Osteocyte (in vitro differentiated cells): ENCODE data around the gene UTF1. TPM values are rescaled to one million over a fixed set of nuclear protein-coding genes. Genes with fewer than 3 reads are reported as not detected.

Source experiments
- DNase-seq: peaks from one replicate; pipeline ENCODE4 v3.0.0; 2021; ENCODE audit warnings: mixed read lengths; ENCODE audit not compliant: unreplicated experiment; ENCODE audit errors: extremely low spot score
- H3K27ac Mint-ChIP-seq: one replicate; pipeline ENCODE4 v1.8.0; 2021; ENCODE audit warnings: mild to moderate bottlenecking, mixed read lengths; ENCODE audit not compliant: unreplicated experiment
- H3K27me3 Mint-ChIP-seq: one replicate; pipeline ENCODE4 v1.8.0; 2021; ENCODE audit warnings: mixed read lengths; ENCODE audit not compliant: unreplicated experiment
- H3K36me3 Mint-ChIP-seq: one replicate; pipeline ENCODE4 v1.8.0; 2021; ENCODE audit warnings: mixed read lengths; ENCODE audit not compliant: unreplicated experiment
- H3K4me1 Mint-ChIP-seq: one replicate; pipeline ENCODE4 v1.8.0; 2021; ENCODE audit warnings: mixed read lengths; ENCODE audit not compliant: unreplicated experiment
- H3K4me3 Mint-ChIP-seq: one replicate; pipeline ENCODE4 v1.8.0; 2021; ENCODE audit warnings: mild to moderate bottlenecking, moderate library complexity, mixed read lengths; ENCODE audit not compliant: unreplicated experiment
- H3K9me3 Mint-ChIP-seq: one replicate; pipeline ENCODE4 v1.8.0; 2021; ENCODE audit warnings: mixed read lengths; ENCODE audit not compliant: unreplicated experiment
- CTCF ChIP-seq: fragments of 200-600 bp; sonication (generic); IDR thresholded peaks from 2 replicates; pipeline ENCODE4 v1.5.0; 2021; ENCODE audit warnings: antibody characterized with exemption, mild to moderate bottlenecking, moderate library complexity
- total RNA-seq: library from RNA; stranded (reverse); gene quantifications from 2 replicates; pipeline ENCODE4 v1.2.1, GENCODE V29; 2021

The UTF1 gene
- total RNA-seq, 1 donor from 2014 or later, result not detected

GRCh38 chr10:133206356-133207040 lies 23.5 kb upstream of the UTF1 start:
- no peaks in the 10 kb centered on the region for H3K9me3 Mint-ChIP-seq
- H3K36me3 Mint-ChIP-seq, result no peaks in the 10 kb centered on the region
- H3K4me1 Mint-ChIP-seq, result no peaks in the 10 kb centered on the region
- H3K4me3 Mint-ChIP-seq, result no peak overlapping the region
- DNase-seq, result no peak
- no peak for TF ChIP-seq CTCF
- H3K27me3 Mint-ChIP-seq, result no peaks in the 10 kb centered on the region
- H3K27ac Mint-ChIP-seq, result no peak overlapping the region

GRCh38 chr10:133207041-133207600 lies 22.9 kb upstream of the UTF1 start:
- H3K36me3 Mint-ChIP-seq, result no peaks in the 10 kb centered on the region
- no peak for DNase-seq
- no peaks in the 10 kb centered on the region for H3K4me1 Mint-ChIP-seq
- no peak overlapping the region for H3K4me3 Mint-ChIP-seq
- no peak overlapping the region for H3K27ac Mint-ChIP-seq
- H3K27me3 Mint-ChIP-seq, result no peaks in the 10 kb centered on the region
- H3K9me3 Mint-ChIP-seq, result no peaks in the 10 kb centered on the region
- no peak for TF ChIP-seq CTCF

GRCh38 chr10:133207627-133208026 lies 22.4 kb upstream of the UTF1 start:
- Mint-ChIP-seq H3K9me3 (no peaks in the 10 kb centered on the region), H3K36me3 (no peaks in the 10 kb centered on the region), H3K27ac (no peak overlapping the region), H3K4me1 (no peaks in the 10 kb centered on the region), H3K27me3 (no peaks in the 10 kb centered on the region), H3K4me3 (no peak overlapping the region)
- DNase-seq, result no peak
- no peak for TF ChIP-seq CTCF

GRCh38 chr10:133208466-133208865 lies 21.6 kb upstream of the UTF1 start:
- no peak for TF ChIP-seq CTCF
- no peaks in the 10 kb centered on the region for H3K4me1 Mint-ChIP-seq
- no peaks in the 10 kb centered on the region for H3K36me3 Mint-ChIP-seq
- H3K9me3 Mint-ChIP-seq, result no peaks in the 10 kb centered on the region
- no peak overlapping the region for H3K4me3 Mint-ChIP-seq
- no peak overlapping the region for H3K27ac Mint-ChIP-seq
- H3K27me3 Mint-ChIP-seq, result no peaks in the 10 kb centered on the region
- no peak for DNase-seq

- H3K9me3 Mint-ChIP-seq, result no peaks in the 10 kb centered on the region
- DNase-seq, result no peak
Measured at GRCh38 chr10:133209117-133209516, 20.9 kb upstream of the UTF1 start.

More at GRCh38 chr10:133209117-133209516, 20.9 kb upstream of the UTF1 start:
- no peaks in the 10 kb centered on the region for H3K36me3 Mint-ChIP-seq
- H3K27me3 Mint-ChIP-seq, result no peaks in the 10 kb centered on the region
- no peak overlapping the region for H3K4me3 Mint-ChIP-seq
- no peaks in the 10 kb centered on the region for H3K4me1 Mint-ChIP-seq
- TF ChIP-seq CTCF, result no peak
- no peak overlapping the region for H3K27ac Mint-ChIP-seq
